Activated CD8-positive, alpha-beta T cell treated with anti-CD3 and anti-CD28 coated beads for 36 hours (primary cell): ENCODE data around the gene SLAIN2. TPM values are rescaled to one million over a fixed set of nuclear protein-coding genes. Genes with fewer than 3 reads are reported as not detected.

Experiments used
- ATAC-seq: fragments of 200-7000 bp; cut with Tn5 transposase; one replicate; pipeline ENCODE4 v1.10.0; 2021; ENCODE audit warnings: mild to moderate bottlenecking, moderate library complexity
- CTCF ChIA-PET: fragments of 350-600 bp; sonication (Branson Sonifier 250); formaldehyde crosslinking; loops from one replicate; lab custom pipeline; 2021; ENCODE audit warnings: antibody characterized with exemption; lab: Charles Lee
- POLR2A ChIA-PET: fragments of 350-600 bp; sonication (Branson Sonifier 250); formaldehyde crosslinking; loops from one replicate; lab custom pipeline; 2021; ENCODE audit warnings: antibody characterized with exemption; lab: Charles Lee
- DNase-seq: peaks from one replicate; pipeline ENCODE4 v3.0.0-alpha.2; 2020
- H3K27ac Mint-ChIP-seq: one replicate; pipeline ENCODE4 v1.8.0; 2021; ENCODE audit warnings: mild to moderate bottlenecking, mixed read lengths
- H3K27me3 Mint-ChIP-seq: one replicate; pipeline ENCODE4 v1.8.0; 2021; ENCODE audit warnings: mixed read lengths
- H3K36me3 Mint-ChIP-seq: one replicate; pipeline ENCODE4 v1.8.0; 2021; ENCODE audit warnings: low read depth, mixed read lengths
- H3K4me1 Mint-ChIP-seq: one replicate; pipeline ENCODE4 v1.8.0; 2021; ENCODE audit warnings: low read depth, mixed read lengths
- H3K4me3 Mint-ChIP-seq: one replicate; pipeline ENCODE4 v1.8.0; 2021; ENCODE audit warnings: mild to moderate bottlenecking, moderate library complexity, mixed read lengths
- H3K9me3 Mint-ChIP-seq: one replicate; pipeline ENCODE4 v1.8.0; 2021; ENCODE audit warnings: mixed read lengths
- CTCF ChIP-seq: fragments of 200-600 bp; IDR thresholded peaks from one replicate; pipeline ENCODE4 v1.8.0; 2022; ENCODE audit warnings: antibody characterized with exemption, mild to moderate bottlenecking
- intact Hi-C: fragments of 100-400 bp; cut with micrococcal nuclease; formaldehyde crosslinking; loops from one replicate; pipeline ENCODE4 v1.10.0; 2022
- total RNA-seq, 2 experiments: library from RNA; stranded (reverse); gene quantifications; one replicate each; pipeline ENCODE4 v1.2.3, GENCODE V29; 2021

SLAIN2 gene
- total RNA-seq, 2 experiments from 2014 or later = 48.6 to 53.2 TPM

GRCh38 chr4:48462363-48462762 lies 121.0 kb downstream of the SLAIN2 start:
- ChIA-PET CTCF (interaction anchor here (1.1 kb wide), 2 partner anchors 15 to 21 kb away, joined by 4 to 5 read pairs; no protein-coding TSS in a partner anchor), POLR2A (no interaction called here)
- no peaks in the 10 kb centered on the region for H3K36me3 Mint-ChIP-seq
- TF ChIP-seq CTCF = no peak
- H3K4me3 Mint-ChIP-seq = no peak overlapping the region
- intact Hi-C loops = no loop called here
- no peaks in the 10 kb centered on the region for H3K27me3 Mint-ChIP-seq
- H3K9me3 Mint-ChIP-seq = peaks cover 2% of the 10 kb centered on the region
- H3K4me1 Mint-ChIP-seq = no peaks in the 10 kb centered on the region
- H3K27ac Mint-ChIP-seq = no peak overlapping the region
- DNase-seq (no peak), ATAC-seq (no peak)

DNA sequence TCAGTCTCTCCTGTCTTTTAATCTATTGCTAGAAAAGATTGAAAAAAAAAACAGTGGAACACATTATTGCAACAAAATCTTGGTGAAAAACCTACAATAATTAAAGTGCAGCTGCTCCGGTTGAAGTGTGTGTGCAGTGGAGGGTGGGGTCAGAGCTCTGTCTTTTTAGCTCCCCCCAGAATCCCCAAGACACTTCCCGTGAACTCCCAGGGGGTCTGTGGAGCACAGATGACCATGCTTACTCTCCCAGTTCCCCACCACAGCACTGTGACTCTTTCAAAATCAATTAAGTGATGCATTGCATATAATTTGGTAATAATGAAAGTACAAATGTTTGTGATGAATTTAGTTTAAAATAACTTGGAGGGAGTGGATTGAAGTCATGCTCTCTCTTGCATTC lies 126.1 kb downstream of the SLAIN2 start:
- Mint-ChIP-seq H3K4me3 (no peak overlapping the region), H3K9me3 (peaks cover 2% of the 10 kb centered on the region), H3K27me3 (peaks cover 5% of the 10 kb centered on the region), H3K36me3 (no peaks in the 10 kb centered on the region), H3K27ac (no peak overlapping the region), H3K4me1 (no peaks in the 10 kb centered on the region)
- ChIA-PET CTCF (interaction anchor here (1.3 kb wide), 1 partner anchor 9 kb away, joined by 4 read pairs; no protein-coding TSS in a partner anchor), POLR2A (no interaction called here)
- ATAC-seq (no peak), DNase-seq (no peak)
- no peak for TF ChIP-seq CTCF
- intact Hi-C loops = no loop called here

DNA sequence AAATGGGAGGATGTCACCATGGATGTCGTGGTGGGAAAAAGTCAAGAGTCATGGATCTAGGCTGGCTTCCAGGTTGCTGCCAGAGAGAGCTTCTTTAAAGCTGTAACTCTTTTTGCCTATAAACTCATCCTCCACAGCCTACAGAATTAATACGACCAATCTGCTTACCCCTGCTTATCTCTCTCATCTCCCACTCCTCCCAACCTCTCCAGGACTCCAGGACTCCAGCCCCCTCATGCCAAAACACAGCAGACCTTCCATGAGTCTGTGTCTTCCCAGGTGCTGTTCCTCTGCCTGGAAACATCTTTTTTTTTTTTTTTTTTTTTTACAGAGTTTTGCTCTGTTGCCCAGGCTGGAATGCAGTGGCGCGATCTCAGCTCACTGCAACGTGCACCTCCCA lies 126.6 kb downstream of the SLAIN2 start:
- Mint-ChIP-seq H3K9me3 (peaks cover 2% of the 10 kb centered on the region), H3K36me3 (no peaks in the 10 kb centered on the region), H3K4me3 (no peak overlapping the region), H3K27me3 (peaks cover 5% of the 10 kb centered on the region), H3K4me1 (no peaks in the 10 kb centered on the region), H3K27ac (no peak overlapping the region)
- ChIA-PET POLR2A (no interaction called here), CTCF (interaction anchor here (1.3 kb wide), 1 partner anchor 8 kb away, joined by 4 read pairs; no protein-coding TSS in a partner anchor)
- no peak for TF ChIP-seq CTCF
- ATAC-seq (no peak), DNase-seq (no peak)
- intact Hi-C loops = no loop called here

- Mint-ChIP-seq H3K27me3 (peaks cover 5% of the 10 kb centered on the region), H3K36me3 (no peaks in the 10 kb centered on the region), H3K9me3 (no peaks in the 10 kb centered on the region), H3K27ac (no peak overlapping the region), H3K4me3 (no peak overlapping the region), H3K4me1 (no peaks in the 10 kb centered on the region)
- intact Hi-C loops = no loop called here
- ChIA-PET POLR2A (no interaction called here), CTCF (interaction anchor here (0.7 kb wide), 1 partner anchor 32 kb away, joined by 3 read pairs; no protein-coding TSS in a partner anchor)
- DNase-seq = no peak
- ATAC-seq = no peak
- no peak for TF ChIP-seq CTCF
Observed at GRCh38 chr4:48470137-48470536, 128.8 kb downstream of the SLAIN2 start.

- Mint-ChIP-seq H3K9me3 (no peaks in the 10 kb centered on the region), H3K27ac (no peak overlapping the region), H3K27me3 (peaks cover 7% of the 10 kb centered on the region), H3K4me3 (no peak overlapping the region), H3K4me1 (no peaks in the 10 kb centered on the region), H3K36me3 (no peaks in the 10 kb centered on the region)
- no peak for DNase-seq
- ChIA-PET CTCF (interaction anchor here (0.7 kb wide), 1 partner anchor 32 kb away, joined by 3 read pairs; no protein-coding TSS in a partner anchor), POLR2A (no interaction called here)
- intact Hi-C loops = no loop called here
- ATAC-seq = no peak
- no peak for TF ChIP-seq CTCF
Observed at GRCh38 chr4:48470570-48470969, 129.2 kb downstream of the SLAIN2 start.
